ENCODE results near the gene PRR19. TPM values are rescaled to one million over a fixed set of nuclear protein-coding genes. Genes with fewer than 3 reads are reported as not detected.

The PRR19 gene

GRCh38 chr19:42351079-42351735 lies 49.3 kb downstream of the PRR19 start:
- no peak overlapping the region for H3K9ac ChIP-seq (ENCODE audit: low read depth, low read length)
- H3K4me1 ChIP-seq (ENCODE audit: control insufficient read depth, insufficient read depth, low read length) = no peaks in the 10 kb centered on the region
- H3K36me3 ChIP-seq (ENCODE audit: insufficient read depth, low read length) = peaks cover 24% of the 10 kb centered on the region
- no peaks in the 10 kb centered on the region for H3K27me3 ChIP-seq (ENCODE audit: control insufficient read depth, insufficient read depth, low read length)
- H3K4me2 ChIP-seq (ENCODE audit: low read length) = no peak overlapping the region
- H3K4me3 ChIP-seq (ENCODE audit: low read length) = no peak overlapping the region
- H3K9me3 ChIP-seq (replicated peaks; ENCODE audit: low read length) = no peaks in the 10 kb centered on the region

DNA sequence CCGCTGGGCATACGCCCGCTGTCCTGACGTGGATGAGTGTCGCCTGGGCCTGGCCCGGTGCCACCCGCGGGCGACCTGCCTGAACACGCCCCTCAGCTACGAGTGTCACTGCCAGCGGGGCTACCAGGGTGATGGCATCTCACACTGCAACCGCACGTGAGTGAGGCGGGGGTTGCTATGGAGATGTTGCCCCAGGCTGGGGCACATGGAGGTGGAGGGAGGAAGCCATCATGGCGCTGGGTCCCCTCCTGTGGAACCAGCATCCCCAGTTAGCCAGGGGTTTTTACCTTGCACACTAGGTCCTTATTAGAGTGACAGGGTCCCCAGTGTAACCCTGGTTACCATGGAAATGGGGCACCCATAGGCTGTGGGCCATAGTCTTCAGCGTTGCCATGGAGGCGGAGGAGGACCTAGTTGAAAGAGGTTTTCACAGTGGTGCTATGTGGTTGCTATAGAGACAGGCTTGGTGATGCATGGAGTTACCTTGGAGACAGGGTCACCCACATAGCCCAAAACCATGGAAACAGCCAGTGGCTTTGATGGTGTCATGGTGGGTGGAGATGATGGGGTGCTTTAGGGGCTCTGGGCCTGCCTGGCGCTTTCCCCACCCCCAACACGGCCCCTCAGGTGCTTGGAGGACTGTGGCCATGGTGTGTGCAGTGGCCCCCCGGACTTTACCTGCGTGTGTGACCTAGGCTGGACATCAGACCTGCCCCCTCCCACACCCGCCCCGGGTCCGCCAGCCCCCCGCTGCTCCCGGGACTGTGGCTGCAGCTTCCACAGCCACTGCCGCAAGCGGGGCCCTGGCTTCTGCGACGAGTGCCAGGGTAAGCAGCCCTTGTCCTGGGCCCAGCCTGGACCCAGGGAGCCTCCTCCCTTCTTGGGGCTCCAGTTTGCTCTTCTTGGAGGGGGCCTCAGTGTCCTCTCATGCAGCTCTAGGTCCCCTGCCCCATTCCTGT lies 50.6 kb downstream of the PRR19 start:
- Histone ChIP-seq H3K27me3 (ENCODE audit: control insufficient read depth, insufficient read depth, low read length) (no peaks in the 10 kb centered on the region), H3K4me3 (ENCODE audit: low read length) (no peak overlapping the region), H3K4me1 (ENCODE audit: control insufficient read depth, insufficient read depth, low read length) (no peaks in the 10 kb centered on the region), H3K4me2 (ENCODE audit: low read length) (no peak overlapping the region), H3K9me3 (replicated peaks; ENCODE audit: low read length) (no peaks in the 10 kb centered on the region), H3K36me3 (ENCODE audit: insufficient read depth, low read length) (peaks cover 29% of the 10 kb centered on the region), H3K9ac (ENCODE audit: low read depth, low read length) (no peak overlapping the region)

GRCh38 chr19:42353341-42354015 lies 51.5 kb downstream of the PRR19 start:
- H3K9ac ChIP-seq (ENCODE audit: low read depth, low read length) = no peak overlapping the region
- H3K27me3 ChIP-seq (ENCODE audit: control insufficient read depth, insufficient read depth, low read length) = no peaks in the 10 kb centered on the region
- no peaks in the 10 kb centered on the region for H3K9me3 ChIP-seq (replicated peaks; ENCODE audit: low read length)
- peaks cover 24% of the 10 kb centered on the region for H3K36me3 ChIP-seq (ENCODE audit: insufficient read depth, low read length)
- no peak overlapping the region for H3K4me3 ChIP-seq (ENCODE audit: low read length)
- H3K4me2 ChIP-seq (ENCODE audit: low read length) = no peak overlapping the region
- H3K4me1 ChIP-seq (ENCODE audit: control insufficient read depth, insufficient read depth, low read length) = no peaks in the 10 kb centered on the region

DNA sequence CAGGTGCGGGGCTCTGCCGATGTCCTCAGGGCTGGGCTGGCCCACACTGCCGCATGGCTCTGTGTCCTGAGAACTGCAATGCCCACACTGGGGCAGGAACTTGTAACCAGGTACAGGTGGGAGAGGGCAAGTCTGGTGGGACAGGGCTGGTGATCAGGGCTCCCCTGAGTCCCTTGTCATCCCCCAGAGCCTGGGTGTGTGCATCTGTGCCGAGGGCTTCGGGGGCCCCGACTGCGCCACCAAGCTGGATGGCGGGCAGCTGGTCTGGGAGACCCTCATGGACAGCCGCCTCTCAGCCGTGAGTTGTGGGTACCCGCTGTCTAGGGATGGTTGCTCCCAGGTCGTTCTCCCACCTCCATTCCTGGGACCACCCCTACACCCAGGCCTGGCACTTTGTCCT lies 54.0 kb downstream of the PRR19 start:
- Histone ChIP-seq H3K9me3 (replicated peaks; ENCODE audit: low read length) (no peaks in the 10 kb centered on the region), H3K4me2 (ENCODE audit: low read length) (no peak overlapping the region), H3K4me3 (ENCODE audit: low read length) (no peak overlapping the region), H3K9ac (ENCODE audit: low read depth, low read length) (no peak overlapping the region), H3K4me1 (ENCODE audit: control insufficient read depth, insufficient read depth, low read length) (no peaks in the 10 kb centered on the region), H3K27me3 (ENCODE audit: control insufficient read depth, insufficient read depth, low read length) (no peaks in the 10 kb centered on the region), H3K36me3 (ENCODE audit: insufficient read depth, low read length) (peaks cover 17% of the 10 kb centered on the region)

DNA sequence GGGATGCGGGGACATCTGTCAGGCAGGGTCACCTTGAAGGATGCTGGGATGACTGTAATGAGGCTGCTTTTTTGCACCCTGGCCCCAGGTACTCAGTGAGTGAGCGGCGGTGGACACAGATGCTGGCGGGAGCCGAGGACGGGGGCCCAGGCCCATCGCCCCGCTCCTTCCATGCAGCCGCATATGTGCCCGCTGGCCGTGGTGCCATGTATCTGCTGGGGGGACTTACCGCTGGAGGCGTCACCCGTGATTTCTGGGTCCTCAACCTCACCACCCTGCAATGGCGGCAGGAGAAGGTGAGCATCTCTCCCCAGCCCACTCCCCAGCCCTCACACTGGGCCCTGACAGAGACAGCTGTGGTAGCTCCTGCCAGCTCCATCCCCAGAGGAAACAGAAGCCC lies 54.8 kb downstream of the PRR19 start:
- no peak overlapping the region for H3K4me3 ChIP-seq (ENCODE audit: low read length)
- peaks cover 17% of the 10 kb centered on the region for H3K36me3 ChIP-seq (ENCODE audit: insufficient read depth, low read length)
- no peaks in the 10 kb centered on the region for H3K4me1 ChIP-seq (ENCODE audit: control insufficient read depth, insufficient read depth, low read length)
- no peaks in the 10 kb centered on the region for H3K27me3 ChIP-seq (ENCODE audit: control insufficient read depth, insufficient read depth, low read length)
- no peak overlapping the region for H3K9ac ChIP-seq (ENCODE audit: low read depth, low read length)
- H3K9me3 ChIP-seq (replicated peaks; ENCODE audit: low read length) = no peaks in the 10 kb centered on the region
- no peak overlapping the region for H3K4me2 ChIP-seq (ENCODE audit: low read length)

DNA sequence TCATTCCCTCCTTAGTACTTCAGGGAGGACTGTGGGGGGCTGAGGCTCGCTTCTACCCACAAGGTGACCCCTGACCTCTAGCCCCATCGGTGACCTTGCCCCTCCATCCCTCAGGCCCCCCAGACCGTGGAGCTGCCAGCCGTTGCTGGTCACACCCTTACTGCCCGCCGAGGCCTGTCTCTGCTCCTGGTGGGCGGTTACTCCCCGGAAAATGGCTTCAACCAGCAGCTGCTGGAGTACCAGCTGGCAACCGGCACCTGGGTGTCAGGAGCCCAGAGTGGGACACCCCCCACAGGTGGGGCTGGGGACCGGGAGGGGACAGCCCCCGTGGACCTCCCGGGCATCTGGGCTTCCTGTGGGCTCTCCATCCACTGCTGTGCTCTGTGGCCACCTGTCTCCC lies 55.4 kb downstream of the PRR19 start:
- no peaks in the 10 kb centered on the region for H3K4me1 ChIP-seq (ENCODE audit: control insufficient read depth, insufficient read depth, low read length)
- no peak overlapping the region for H3K4me3 ChIP-seq (ENCODE audit: low read length)
- peaks cover 17% of the 10 kb centered on the region for H3K36me3 ChIP-seq (ENCODE audit: insufficient read depth, low read length)
- H3K9ac ChIP-seq (ENCODE audit: low read depth, low read length) = no peak overlapping the region
- H3K9me3 ChIP-seq (replicated peaks; ENCODE audit: low read length) = no peaks in the 10 kb centered on the region
- H3K27me3 ChIP-seq (ENCODE audit: control insufficient read depth, insufficient read depth, low read length) = no peaks in the 10 kb centered on the region
- no peak overlapping the region for H3K4me2 ChIP-seq (ENCODE audit: low read length)

Small RNAs within 50 kb of the gene (small RNA-seq; reads per million reads assigned to genes)
- gene MIR8077 = not detected
